Panc1 (cell line): ENCODE data around the gene PKP4.

ENCODE experiments used
- CTCF ChIP-seq: fragments of 450-650 bp; IDR thresholded peaks from 2 replicates; pipeline ENCODE4 v1.5.1; 2017; ENCODE audit warnings: mild to moderate bottlenecking
- SIN3A ChIP-seq: IDR thresholded peaks from 2 replicates; pipeline ENCODE4 v1.6.1; 2012; ENCODE audit warnings: low read depth, mild to moderate bottlenecking, low read length, moderate library complexity, borderline replicate concordance; ENCODE audit not compliant: insufficient read depth

- no peak for TF ChIP-seq SIN3A
- no peak for TF ChIP-seq CTCF
Measured at GRCh38 chr2:158467248-158467647, 10.5 kb downstream of the PKP4 start.
